ENCODE results near the gene THADA.

The THADA gene

DNA sequence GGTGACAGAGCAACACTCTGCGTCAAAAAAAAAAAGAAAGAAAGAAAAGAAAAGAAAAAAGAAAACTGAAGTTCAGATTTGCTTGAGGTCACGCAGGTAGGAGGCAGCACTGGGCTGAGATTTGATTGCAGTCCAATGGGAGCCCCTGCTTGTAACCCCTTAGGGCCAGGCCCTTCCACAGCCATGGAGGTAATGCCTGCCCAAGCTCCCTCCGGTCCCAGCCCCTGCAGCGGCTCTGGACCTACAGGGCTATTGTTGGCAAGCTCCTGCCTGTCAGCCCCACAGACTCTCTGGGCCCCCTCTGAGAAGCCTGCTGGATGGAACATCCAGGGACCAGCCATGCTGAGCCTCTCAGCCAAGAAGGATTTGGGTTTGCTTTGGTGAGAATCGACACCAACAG, 381.6 kb downstream of the THADA start:
- Histone ChIP-seq H2AFZ (ENCODE audit: low read depth, low read length, severe bottlenecking) (no peak overlapping the region), H3K9me2 (replicated peaks; ENCODE audit: insufficient read depth, low read length) (no peaks in the 10 kb centered on the region), H3K79me2 (ENCODE audit: insufficient read depth, low read length) (no peaks in the 10 kb centered on the region), H3K36me3 (ENCODE audit: low read length) (no peaks in the 10 kb centered on the region), H3K4me3 (ENCODE audit: insufficient read depth, low read length, poor library complexity, severe bottlenecking) (no peak overlapping the region), H3K27ac (ENCODE audit: low read depth, low read length) (no peak overlapping the region), H3K9ac (ENCODE audit: low read length) (no peak overlapping the region), H3K27me3 (ENCODE audit: low read length) (no peaks in the 10 kb centered on the region), H3K9me3 (ENCODE audit: insufficient read depth, low read length) (no peaks in the 10 kb centered on the region), H3F3A (ENCODE audit: insufficient read depth) (peaks cover 22% of the 10 kb centered on the region), H3K4me2 (ENCODE audit: low read depth, low read length, poor library complexity, severe bottlenecking) (no peak overlapping the region), H4K20me1 (ENCODE audit: low read depth, low read length) (no peaks in the 10 kb centered on the region)
- TF ChIP-seq, protein P1, sequence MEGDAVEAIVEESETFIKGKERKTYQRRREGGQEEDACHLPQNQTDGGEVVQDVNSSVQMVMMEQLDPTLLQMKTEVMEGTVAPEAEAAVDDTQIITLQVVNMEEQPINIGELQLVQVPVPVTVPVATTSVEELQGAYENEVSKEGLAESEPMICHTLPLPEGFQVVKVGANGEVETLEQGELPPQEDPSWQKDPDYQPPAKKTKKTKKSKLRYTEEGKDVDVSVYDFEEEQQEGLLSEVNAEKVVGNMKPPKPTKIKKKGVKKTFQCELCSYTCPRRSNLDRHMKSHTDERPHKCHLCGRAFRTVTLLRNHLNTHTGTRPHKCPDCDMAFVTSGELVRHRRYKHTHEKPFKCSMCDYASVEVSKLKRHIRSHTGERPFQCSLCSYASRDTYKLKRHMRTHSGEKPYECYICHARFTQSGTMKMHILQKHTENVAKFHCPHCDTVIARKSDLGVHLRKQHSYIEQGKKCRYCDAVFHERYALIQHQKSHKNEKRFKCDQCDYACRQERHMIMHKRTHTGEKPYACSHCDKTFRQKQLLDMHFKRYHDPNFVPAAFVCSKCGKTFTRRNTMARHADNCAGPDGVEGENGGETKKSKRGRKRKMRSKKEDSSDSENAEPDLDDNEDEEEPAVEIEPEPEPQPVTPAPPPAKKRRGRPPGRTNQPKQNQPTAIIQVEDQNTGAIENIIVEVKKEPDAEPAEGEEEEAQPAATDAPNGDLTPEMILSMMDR (IDR thresholded peaks at IDR 0.05; ENCODE audit: insufficient read depth, low read length, poor library complexity, severe bottlenecking) = no peak
- no peak for TF ChIP-seq EZH2phosphoT487 (conservative IDR thresholded peaks at IDR 0.05; ENCODE audit: low read length)

- Histone ChIP-seq H4K20me1 (ENCODE audit: low read depth, low read length) (no peaks in the 10 kb centered on the region), H3K9me2 (replicated peaks; ENCODE audit: insufficient read depth, low read length) (no peaks in the 10 kb centered on the region), H2AFZ (ENCODE audit: low read depth, low read length, severe bottlenecking) (no peak overlapping the region), H3K27me3 (ENCODE audit: low read length) (no peaks in the 10 kb centered on the region), H3K9me3 (ENCODE audit: insufficient read depth, low read length) (no peaks in the 10 kb centered on the region), H3K4me3 (ENCODE audit: insufficient read depth, low read length, poor library complexity, severe bottlenecking) (no peak overlapping the region), H3K9ac (ENCODE audit: low read length) (no peak overlapping the region), H3K36me3 (ENCODE audit: low read length) (no peaks in the 10 kb centered on the region), H3K79me2 (ENCODE audit: insufficient read depth, low read length) (no peaks in the 10 kb centered on the region), H3K4me2 (ENCODE audit: low read depth, low read length, poor library complexity, severe bottlenecking) (no peak overlapping the region), H3F3A (ENCODE audit: insufficient read depth) (peaks cover 9% of the 10 kb centered on the region), H3K27ac (ENCODE audit: low read depth, low read length) (no peak overlapping the region)
- TF ChIP-seq, protein P1 (IDR thresholded peaks at IDR 0.05; ENCODE audit: insufficient read depth, low read length, poor library complexity, severe bottlenecking) = no peak
- TF ChIP-seq EZH2phosphoT487 (conservative IDR thresholded peaks at IDR 0.05; ENCODE audit: low read length) = no peak
These were observed 382.9 kb downstream of the THADA start for GRCh38 chr2:43212931-43213330.

DNA sequence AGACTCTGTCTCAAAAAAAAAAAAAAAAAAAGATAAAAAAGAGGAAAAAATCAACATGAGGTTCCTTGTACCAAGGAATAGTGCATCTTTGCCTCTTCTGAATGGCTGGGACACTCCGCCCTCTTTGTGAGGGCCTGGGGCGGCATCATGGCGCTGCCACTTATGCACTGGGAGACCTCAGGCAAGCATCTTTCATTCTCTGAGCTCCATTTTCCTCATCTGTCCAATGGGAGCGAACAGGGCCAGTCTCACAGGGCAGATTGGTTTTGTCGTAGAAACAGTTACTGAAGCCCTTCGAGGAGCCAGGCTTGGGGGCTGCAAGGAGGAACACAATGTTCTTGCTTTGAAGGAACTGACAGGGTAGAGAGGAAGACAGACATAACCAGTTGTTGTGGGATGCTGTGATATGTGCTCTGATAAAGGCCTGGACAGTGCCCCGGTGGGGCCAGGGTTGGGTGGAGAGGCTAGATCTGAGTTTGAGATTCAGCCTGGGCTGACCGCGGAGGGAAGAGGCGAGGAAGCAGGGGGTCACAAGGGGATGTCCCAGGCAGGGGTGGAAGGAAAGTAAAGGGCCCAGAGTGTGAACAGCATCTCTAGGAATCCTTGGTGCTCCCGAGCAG, 383.5 kb downstream of the THADA start:
- Histone ChIP-seq H3K4me3 (ENCODE audit: insufficient read depth, low read length, poor library complexity, severe bottlenecking) (no peak overlapping the region), H3K4me2 (ENCODE audit: low read depth, low read length, poor library complexity, severe bottlenecking) (no peak overlapping the region), H3K9me3 (ENCODE audit: insufficient read depth, low read length) (no peaks in the 10 kb centered on the region), H3K9me2 (replicated peaks; ENCODE audit: insufficient read depth, low read length) (no peaks in the 10 kb centered on the region), H3K79me2 (ENCODE audit: insufficient read depth, low read length) (no peaks in the 10 kb centered on the region), H3K27ac (ENCODE audit: low read depth, low read length) (no peak overlapping the region), H3K36me3 (ENCODE audit: low read length) (no peaks in the 10 kb centered on the region), H3K27me3 (ENCODE audit: low read length) (no peaks in the 10 kb centered on the region), H3K9ac (ENCODE audit: low read length) (no peak overlapping the region), H3F3A (ENCODE audit: insufficient read depth) (0 out of 2 replicates have a peak, but pooled peaks cover 3% of the 10 kb centered on the region), H2AFZ (ENCODE audit: low read depth, low read length, severe bottlenecking) (no peak overlapping the region), H4K20me1 (ENCODE audit: low read depth, low read length) (no peaks in the 10 kb centered on the region)
- TF ChIP-seq, protein P1 (IDR thresholded peaks at IDR 0.05; ENCODE audit: insufficient read depth, low read length, poor library complexity, severe bottlenecking) = no peak
- TF ChIP-seq EZH2phosphoT487 (conservative IDR thresholded peaks at IDR 0.05; ENCODE audit: low read length) = no peak
